Urinary bladder (tissue), 4 donors: ENCODE data around the gene AFAP1. TPM values are rescaled to one million over a fixed set of nuclear protein-coding genes. Genes with fewer than 3 reads are reported as not detected.

ENCODE experiments used
- DNase-seq: peaks from one replicate; pipeline ENCODE4 v3.0.0-alpha.2; 2015; ENCODE audit errors: extremely low spot score
- H3K27ac ChIP-seq: one replicate; pipeline ENCODE4 v1.5.1; 2013; ENCODE audit warnings: low read depth, mild to moderate bottlenecking, moderate library complexity
- H3K36me3 ChIP-seq: one replicate; pipeline ENCODE4 v1.6.1; 2013; ENCODE audit warnings: mild to moderate bottlenecking, moderate library complexity; ENCODE audit not compliant: insufficient read depth
- H3K4me1 ChIP-seq: one replicate; pipeline ENCODE4 v1.6.1; 2013; ENCODE audit warnings: mild to moderate bottlenecking, moderate library complexity; ENCODE audit not compliant: insufficient read depth
- H3K4me3 ChIP-seq: one replicate; pipeline ENCODE4 v1.5.1; 2013; ENCODE audit warnings: low read depth, low read length
- WGBS: extraction: QIAGEN DNeasy Blood & Tissue Kit; methylation state at CpG from one replicate; pipeline ENCODE4 v1.1.7; 2013; 5-methylcytosine and 5-hydroxymethylcytosine counted together
- polyA plus RNA-seq: library from polyadenylated mRNA; stranded (reverse); fragments of 200-250 nt; gene quantifications from one replicate; pipeline ENCODE4 v1.2.3, GENCODE V29; 2013
- total RNA-seq: library from RNA; depleted of rRNA; stranded (reverse); fragments of >200 nt; gene quantifications from one replicate; pipeline ENCODE4 v1.2.3, GENCODE V29; 2014
- donor health status: healthy with polysubstance abuse.
- donor health status: healthy.

The AFAP1 gene
- total and polyA plus RNA-seq, 2 donors = 27.8 to 41.8 TPM

- DNase-seq = no peak
- Histone ChIP-seq H3K27ac (no peak overlapping the region), H3K36me3 (no peaks in the 10 kb centered on the region), H3K4me3 (no peak overlapping the region), H3K4me1 (no peaks in the 10 kb centered on the region)
- 87% methylated on average over 10 of the region's 10 CpGs for WGBS
Observed at GRCh38 chr4:7793186-7793585, 146.5 kb downstream of the AFAP1 start.

DNA sequence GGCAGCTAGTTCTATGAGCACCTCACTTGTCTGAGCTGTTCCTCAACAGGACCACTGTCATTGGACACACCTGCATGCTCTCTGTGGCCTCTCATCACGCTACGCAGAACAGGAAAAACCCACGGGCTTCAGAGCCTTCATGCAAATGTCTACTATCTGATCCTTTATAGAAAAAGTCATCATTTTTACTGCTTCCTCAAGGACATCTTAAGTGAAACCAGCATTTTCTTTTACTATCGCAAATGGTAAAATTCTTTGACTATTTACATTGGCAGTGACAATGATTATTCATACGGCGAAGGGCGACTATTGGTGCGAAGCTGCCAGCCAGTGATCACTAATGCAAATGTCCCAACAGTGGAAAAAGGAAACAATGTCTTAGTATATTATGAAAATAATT is 147.0 kb downstream of the AFAP1 start:
- 87% methylated on average over 8 of the region's 8 CpGs for WGBS
- Histone ChIP-seq H3K36me3 (no peaks in the 10 kb centered on the region), H3K4me3 (no peak overlapping the region), H3K27ac (no peak overlapping the region), H3K4me1 (no peaks in the 10 kb centered on the region)
- no peak for DNase-seq

DNA sequence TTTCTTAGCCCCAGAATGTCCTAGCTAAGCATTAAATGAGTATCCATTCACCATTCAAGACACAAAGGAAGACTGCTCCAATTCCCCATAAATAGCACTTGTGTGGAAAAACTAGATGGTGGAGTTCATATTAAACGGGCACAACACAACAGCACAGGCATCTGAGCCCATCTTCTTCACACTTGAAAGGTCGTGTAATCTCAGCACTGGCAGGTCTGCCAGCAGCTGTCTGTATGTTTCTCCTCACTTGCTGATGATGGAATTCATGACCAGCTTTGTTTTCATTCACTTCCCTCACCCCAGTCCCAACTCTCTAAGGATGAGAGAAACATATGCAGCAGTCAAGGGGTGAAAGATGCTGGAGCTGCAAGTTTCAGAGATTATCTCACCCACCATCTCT is 148.7 kb downstream of the AFAP1 start:
- no peak overlapping the region for H3K4me3 ChIP-seq
- WGBS = 65% methylated on average over 2 of the region's 2 CpGs
- no peak for DNase-seq
- no peak overlapping the region for H3K27ac ChIP-seq
- no peaks in the 10 kb centered on the region for H3K36me3 ChIP-seq
- H3K4me1 ChIP-seq = no peaks in the 10 kb centered on the region

DNA sequence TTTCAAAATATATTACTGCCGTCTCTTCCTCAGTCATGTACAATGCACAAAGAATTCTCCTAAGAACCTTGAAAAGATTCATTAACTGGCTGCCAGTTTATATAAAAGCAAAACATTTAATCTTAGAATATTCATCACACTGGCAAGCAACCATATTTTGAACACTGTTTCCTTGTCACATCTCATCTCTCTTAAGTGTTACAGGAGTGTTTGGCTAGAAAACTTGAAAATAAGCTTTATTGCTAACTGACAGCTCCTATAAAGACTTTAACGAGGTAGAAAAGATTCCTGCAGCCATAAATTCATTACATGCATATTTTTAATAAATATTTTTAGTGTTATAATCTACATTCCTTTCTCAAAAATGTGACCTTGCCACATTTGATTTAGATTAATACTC is 149.6 kb downstream of the AFAP1 start:
- DNase-seq = no peak
- no peaks in the 10 kb centered on the region for H3K4me1 ChIP-seq
- no peak overlapping the region for H3K4me3 ChIP-seq
- H3K27ac ChIP-seq = no peak overlapping the region
- H3K36me3 ChIP-seq = peaks cover 2% of the 10 kb centered on the region
- WGBS = 55% methylated on average over 2 of the region's 2 CpGs

GRCh38 chr4:7788694-7789425 is 150.8 kb downstream of the AFAP1 start:
- Histone ChIP-seq H3K4me1 (no peaks in the 10 kb centered on the region), H3K27ac (no peak overlapping the region), H3K4me3 (no peak overlapping the region), H3K36me3 (peaks cover 2% of the 10 kb centered on the region)
- WGBS = 79% methylated on average over 13 of the region's 13 CpGs
- DNase-seq = no peak

DNA sequence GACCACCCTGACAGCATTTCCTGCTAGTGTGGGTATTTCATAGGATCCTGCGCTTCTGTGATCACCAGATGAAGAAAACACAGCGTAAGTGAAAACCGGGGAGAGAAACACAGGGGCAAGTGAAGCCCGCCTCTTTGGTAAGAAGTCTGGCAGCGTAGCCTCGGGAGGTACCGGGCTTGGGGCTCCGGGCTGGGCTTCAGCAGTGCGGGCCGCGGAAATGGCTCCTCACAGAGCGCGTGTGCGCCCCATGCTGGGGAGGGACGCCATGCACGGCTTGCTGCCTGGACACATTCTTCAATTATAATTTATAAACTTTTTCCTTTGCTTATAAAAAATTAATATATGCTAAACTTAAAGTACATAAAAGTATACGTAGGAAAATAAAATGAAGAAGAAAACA is 151.5 kb downstream of the AFAP1 start:
- WGBS = 92% methylated on average over 17 of the region's 17 CpGs
- no peak for DNase-seq
- Histone ChIP-seq H3K27ac (no peak overlapping the region), H3K4me3 (no peak overlapping the region), H3K4me1 (no peaks in the 10 kb centered on the region), H3K36me3 (peaks cover 2% of the 10 kb centered on the region)

GRCh38 chr4:7787681-7788141 is 151.9 kb downstream of the AFAP1 start:
- H3K4me3 ChIP-seq = no peak overlapping the region
- WGBS = 95% methylated on average over 30 of the region's 30 CpGs
- no peak overlapping the region for H3K27ac ChIP-seq
- H3K4me1 ChIP-seq = no peaks in the 10 kb centered on the region
- no peak for DNase-seq
- H3K36me3 ChIP-seq = peaks cover 2% of the 10 kb centered on the region

- no peaks in the 10 kb centered on the region for H3K4me1 ChIP-seq
- H3K27ac ChIP-seq = no peak overlapping the region
- 94% methylated on average over 15 of the region's 15 CpGs for whole genome bisulfite sequencing
- peaks cover 2% of the 10 kb centered on the region for H3K36me3 ChIP-seq
- no peak for DNase-seq
- H3K4me3 ChIP-seq = no peak overlapping the region
Observed at GRCh38 chr4:7787067-7787466, 152.6 kb downstream of the AFAP1 start.

DNA sequence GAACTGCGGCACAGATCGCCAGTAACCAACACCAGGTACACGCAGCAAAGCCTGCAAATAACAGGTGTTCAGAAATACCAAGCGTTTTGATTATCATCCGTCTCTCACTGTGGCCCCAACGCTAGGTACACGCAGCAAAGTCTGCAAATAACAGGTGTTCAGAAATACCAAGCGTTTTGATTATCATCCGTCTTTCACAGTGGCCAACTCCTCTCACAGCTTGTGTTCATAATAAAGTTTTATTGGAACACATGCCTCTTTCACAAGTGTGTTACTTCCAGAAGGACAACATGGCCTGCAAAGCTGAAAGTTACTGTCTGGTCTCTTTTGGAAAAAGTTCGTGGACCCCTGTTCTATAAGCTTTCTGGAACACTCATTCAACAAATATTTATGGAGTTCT is 153.1 kb downstream of the AFAP1 start:
- peaks cover 2% of the 10 kb centered on the region for H3K36me3 ChIP-seq
- H3K4me1 ChIP-seq = no peaks in the 10 kb centered on the region
- H3K27ac ChIP-seq = no peak overlapping the region
- H3K4me3 ChIP-seq = no peak overlapping the region
- 94% methylated on average over 10 of the region's 10 CpGs for WGBS
- DNase-seq = no peak

GRCh38 chr4:7786040-7786439 is 153.6 kb downstream of the AFAP1 start:
- DNase-seq = no peak
- Histone ChIP-seq H3K27ac (no peak overlapping the region), H3K36me3 (peaks cover 2% of the 10 kb centered on the region), H3K4me3 (no peak overlapping the region), H3K4me1 (no peaks in the 10 kb centered on the region)
- WGBS = 95% methylated on average over 10 of the region's 10 CpGs

DNA sequence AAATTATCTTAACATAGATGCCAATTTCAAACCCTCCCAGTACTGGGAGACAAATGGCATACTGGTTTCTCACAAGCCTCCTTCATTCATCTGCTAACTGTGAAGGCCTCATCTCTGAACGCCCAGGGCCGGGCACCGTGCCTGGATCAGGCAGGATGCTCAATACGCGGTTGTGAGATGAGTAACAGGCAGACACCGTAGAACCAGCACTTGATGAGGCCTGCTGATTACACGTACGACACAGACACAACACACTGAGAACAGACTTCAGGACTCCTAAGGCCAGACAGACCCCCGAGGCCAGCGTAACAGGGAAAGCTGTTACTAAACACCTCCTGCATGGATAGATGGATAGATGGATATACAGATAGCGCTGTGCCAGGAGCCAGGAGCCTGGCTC is 154.6 kb downstream of the AFAP1 start:
- Histone ChIP-seq H3K4me1 (no peaks in the 10 kb centered on the region), H3K4me3 (no peak overlapping the region), H3K27ac (no peak overlapping the region), H3K36me3 (peaks cover 2% of the 10 kb centered on the region)
- DNase-seq = no peak
- WGBS = 80% methylated on average over 11 of the region's 11 CpGs

DNA sequence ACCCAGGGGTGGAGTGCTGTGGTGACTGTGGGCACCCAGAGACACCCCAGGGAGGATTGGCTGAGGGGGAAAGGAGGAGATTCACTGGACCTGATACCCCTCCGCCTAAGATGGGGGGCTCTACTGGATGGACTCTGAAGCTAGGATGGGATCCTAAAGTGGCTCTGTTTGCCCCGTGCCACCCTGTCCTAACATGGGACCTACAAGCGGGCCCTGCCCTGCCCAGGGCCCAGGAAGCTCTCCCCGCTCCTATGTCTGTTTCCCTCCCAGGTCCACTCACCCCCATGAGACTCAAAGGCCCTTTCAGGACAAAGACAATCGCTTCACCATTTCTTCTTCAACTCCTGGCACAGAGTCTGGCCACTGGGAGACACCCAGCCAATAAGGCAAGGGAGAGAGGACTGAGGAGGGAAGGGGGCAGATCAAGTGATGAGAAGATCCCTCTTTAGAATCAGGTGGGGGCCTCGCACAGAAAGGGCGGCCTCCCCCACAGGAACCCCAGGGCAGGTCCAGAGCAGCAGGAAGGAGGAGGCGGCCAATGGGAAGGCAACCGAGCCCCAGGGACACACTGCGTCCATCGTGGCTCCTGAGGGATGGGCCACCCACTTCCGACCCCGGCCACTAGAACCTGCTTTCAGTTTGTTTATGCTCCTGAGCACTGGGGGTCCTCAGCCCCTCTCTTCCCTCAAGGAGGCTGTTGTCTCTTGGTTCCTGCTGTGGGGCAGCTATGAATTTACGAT is 155.4 kb downstream of the AFAP1 start:
- Histone ChIP-seq H3K36me3 (peaks cover 2% of the 10 kb centered on the region), H3K4me1 (no peaks in the 10 kb centered on the region), H3K27ac (no peak overlapping the region), H3K4me3 (no peak overlapping the region)
- WGBS = 94% methylated on average over 14 of the region's 14 CpGs
- no peak for DNase-seq

DNA sequence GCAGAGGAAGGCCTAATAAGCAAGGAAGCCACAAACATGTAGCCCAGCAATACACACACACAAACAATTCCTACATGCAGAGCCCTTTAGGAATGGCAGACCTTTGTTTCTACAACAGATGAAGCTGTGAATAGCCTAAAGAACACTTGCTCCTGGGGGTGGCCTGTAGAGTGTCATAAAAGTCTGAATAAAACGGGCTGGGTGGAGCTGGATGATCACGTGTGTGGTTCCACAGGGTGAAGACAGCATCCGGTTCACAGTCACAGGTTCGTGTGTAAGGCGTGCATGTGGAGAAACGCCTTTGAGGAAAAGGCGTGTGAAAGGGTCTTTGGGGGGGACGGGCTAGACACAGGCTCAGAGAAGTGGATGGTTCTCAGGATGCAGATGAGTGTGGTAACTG is 156.1 kb downstream of the AFAP1 start:
- DNase-seq = no peak
- Histone ChIP-seq H3K4me3 (no peak overlapping the region), H3K27ac (no peak overlapping the region), H3K4me1 (no peaks in the 10 kb centered on the region), H3K36me3 (peaks cover 2% of the 10 kb centered on the region)
- 87% methylated on average over 8 of the region's 8 CpGs for WGBS

- 32% methylated on average over 8 of the region's 8 CpGs for WGBS
- Histone ChIP-seq H3K27ac (no peak overlapping the region), H3K4me1 (no peaks in the 10 kb centered on the region), H3K36me3 (peaks cover 2% of the 10 kb centered on the region), H3K4me3 (no peak overlapping the region)
- DNase-seq = no peak
Observed at GRCh38 chr4:7782783-7783182, 156.9 kb downstream of the AFAP1 start.
